CD4-positive, alpha-beta T cell treated with Interleukin-15 for 4 hours (primary cell): Measurements from ENCODE around the gene MYL2.
"Not testable (repeated sequence)": the region's sequence is repeated elsewhere in the genome, so short reads cannot be mapped to it uniquely, and the experiment has no call there.

Experiments
- DNase-seq: peaks from one replicate; pipeline ENCODE4 v3.0.0-alpha.2; 2020; ENCODE audit warnings: low spot score

Gene MYL2, protein sequence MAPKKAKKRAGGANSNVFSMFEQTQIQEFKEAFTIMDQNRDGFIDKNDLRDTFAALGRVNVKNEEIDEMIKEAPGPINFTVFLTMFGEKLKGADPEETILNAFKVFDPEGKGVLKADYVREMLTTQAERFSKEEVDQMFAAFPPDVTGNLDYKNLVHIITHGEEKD

DNA sequence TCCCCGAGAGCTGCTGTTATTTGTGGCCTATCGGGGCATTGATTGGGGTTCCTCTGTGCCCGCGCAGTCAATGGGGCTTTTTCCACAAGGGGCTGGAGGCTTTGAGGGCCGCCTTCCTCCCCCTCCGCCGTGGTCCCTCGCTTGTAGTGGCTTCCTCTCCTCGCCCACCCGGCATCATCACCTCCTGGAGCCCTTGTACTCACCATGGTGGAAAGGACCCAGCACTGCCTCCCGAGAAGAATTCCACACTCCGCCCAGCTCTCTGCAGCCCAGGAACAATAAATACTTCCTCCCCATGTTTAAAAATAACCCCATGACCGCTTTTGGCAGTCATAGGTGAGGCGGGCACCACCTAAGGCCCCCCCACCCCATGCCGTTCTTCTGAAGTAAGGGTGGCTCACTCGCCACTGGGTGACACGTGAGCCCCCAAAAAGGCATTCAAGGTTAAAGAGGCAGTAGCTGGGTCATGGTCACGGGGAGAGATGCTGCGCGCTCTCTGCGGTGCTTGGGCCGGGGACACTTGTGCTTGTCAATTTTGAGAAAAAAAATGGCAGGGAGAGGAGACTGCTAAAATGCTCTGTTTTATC lies at the start of gene MYL2:
Gene MYL2 (minus strand): TSS at position 256 of the 587 bp plus-strand sequence. CDS start 50 bp downstream, at position 206.
- DNase-seq, result no peak

- DNase-seq, result no peak
Measured at GRCh38 chr12:110966081-110966760, 45.8 kb upstream of the MYL2 start.

DNA sequence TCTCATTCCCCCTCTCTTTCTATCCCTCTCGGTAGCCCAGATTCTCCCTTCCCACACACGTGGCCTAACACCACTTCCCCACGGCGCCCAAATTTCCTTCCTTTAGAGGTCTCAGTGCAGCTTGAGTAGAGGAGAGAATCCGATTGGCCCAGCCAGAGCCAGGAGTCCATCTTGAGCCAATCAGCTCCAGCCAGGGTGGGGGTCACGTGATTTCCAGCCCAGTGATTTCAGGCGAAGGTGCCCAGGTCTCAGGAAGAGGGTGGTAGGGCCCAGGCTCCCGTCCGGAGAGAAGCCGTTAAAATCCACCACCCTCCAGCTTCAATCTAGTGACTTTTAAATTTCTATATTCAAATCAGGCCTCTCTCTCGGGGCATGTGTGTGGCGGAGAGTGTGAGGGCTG lies 45.2 kb upstream of the MYL2 start:
- no peak for DNase-seq

GRCh38 chr12:110960795-110961194 lies 40.4 kb upstream of the MYL2 start:
- no peak for DNase-seq

DNA sequence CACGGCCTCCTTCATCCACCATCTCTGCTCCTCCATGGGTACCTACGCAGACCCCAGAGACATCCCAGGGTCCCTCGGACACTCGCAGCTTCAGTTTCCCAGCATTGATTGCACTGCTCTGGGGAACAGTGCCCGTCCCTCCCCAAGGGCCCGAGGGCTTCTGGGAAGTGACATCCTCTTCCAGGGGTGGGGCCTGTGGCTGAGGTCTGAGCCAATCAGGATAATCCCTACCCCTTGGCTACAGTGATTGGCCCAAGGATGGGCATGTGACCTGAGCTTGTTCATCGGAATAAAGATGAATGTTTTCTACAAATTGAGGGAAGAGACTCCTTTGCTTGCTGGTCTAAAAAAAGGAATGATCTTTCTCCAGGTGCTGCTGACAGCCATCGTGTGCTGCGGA lies 37.3 kb upstream of the MYL2 start:
- DNase-seq, result no peak

DNA sequence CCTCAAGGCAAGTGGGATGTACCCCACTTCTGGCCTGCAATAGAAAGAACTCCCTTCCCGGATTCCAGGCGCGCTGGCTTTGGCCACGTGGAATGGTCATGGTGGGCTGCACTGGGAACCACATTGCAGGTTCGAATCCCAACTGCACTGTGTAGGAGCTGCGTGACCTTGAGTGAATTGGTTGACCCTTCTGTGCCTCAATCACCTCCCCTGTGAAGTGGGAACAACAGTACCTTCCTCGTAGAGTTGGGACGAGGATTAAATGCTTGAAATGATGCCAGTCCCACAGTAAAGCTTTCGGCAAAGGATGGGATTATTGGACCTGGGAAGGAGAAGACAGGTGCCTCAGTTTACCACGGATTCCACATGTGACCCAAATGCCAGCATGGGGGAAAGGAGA lies 36.8 kb upstream of the MYL2 start:
- no peak for DNase-seq

GRCh38 chr12:110950867-110951266 lies 30.5 kb upstream of the MYL2 start:
- DNase-seq, result not testable (repeated sequence)

- DNase-seq, result not testable (repeated sequence)
Measured at GRCh38 chr12:110950466-110950865, 30.1 kb upstream of the MYL2 start.

DNA sequence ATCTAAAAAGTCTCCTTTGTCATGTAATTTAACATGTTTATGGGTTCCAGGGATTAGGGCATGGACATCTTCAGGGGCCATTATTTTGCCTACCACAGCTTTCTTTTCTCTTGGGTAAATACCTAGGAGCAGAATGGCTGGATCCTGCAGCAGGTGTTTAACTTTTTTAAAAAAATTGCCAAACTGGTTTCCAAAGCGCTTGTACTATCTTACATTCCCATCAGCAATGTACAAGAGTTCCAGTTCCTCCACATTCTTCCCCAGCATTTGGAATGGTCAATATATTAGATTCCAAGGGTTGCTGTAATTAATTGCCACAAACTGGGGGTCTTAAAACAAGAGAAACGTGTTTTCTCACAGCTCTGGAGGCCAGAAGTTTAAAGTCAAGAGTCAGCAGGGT lies 27.7 kb upstream of the MYL2 start:
- no peak for DNase-seq

DNA sequence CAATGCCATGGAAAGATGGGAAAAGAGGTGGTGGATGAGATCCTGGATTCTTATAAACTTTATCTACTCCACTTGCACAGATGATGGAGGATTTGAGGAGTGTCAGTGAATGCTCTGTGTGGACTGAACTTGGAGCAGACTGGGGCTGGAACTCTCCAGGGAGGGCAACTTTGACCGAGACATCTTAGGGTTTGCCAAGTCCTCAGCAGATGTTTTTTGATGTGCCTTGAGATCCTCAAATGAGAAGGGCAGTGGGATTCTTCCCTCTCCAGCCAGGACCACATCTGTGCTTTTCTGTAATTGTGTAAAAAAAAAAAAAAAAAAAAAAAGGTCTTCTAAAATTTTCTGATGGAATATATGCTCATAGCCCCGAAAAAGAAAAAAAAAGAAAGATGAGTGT lies 23.0 kb upstream of the MYL2 start:
- no peak for DNase-seq

DNA sequence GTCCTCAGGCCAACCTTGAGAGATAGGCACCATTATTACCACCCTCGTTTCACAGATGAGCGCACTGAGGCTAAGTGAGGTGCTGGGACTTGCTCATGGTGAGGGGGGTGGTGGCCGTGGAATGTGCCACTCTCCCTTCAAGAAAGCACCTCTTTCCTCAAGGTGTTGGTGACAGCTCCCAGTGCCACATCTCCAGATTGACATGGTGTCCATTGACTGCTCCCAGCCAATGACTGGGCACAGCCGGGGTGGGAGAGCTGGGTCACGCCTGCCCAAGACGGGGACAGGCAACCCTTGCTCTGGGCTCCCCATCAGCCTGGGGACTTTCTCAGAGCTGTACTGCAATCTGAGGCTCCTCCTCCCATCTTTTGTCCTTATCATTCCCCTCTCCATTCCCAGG lies 21.0 kb upstream of the MYL2 start:
- no peak for DNase-seq

GRCh38 chr12:110940933-110941332 lies 20.6 kb upstream of the MYL2 start:
- no peak for DNase-seq

GRCh38 chr12:110940296-110940695 lies 19.9 kb upstream of the MYL2 start:
- DNase-seq, result no peak

DNA sequence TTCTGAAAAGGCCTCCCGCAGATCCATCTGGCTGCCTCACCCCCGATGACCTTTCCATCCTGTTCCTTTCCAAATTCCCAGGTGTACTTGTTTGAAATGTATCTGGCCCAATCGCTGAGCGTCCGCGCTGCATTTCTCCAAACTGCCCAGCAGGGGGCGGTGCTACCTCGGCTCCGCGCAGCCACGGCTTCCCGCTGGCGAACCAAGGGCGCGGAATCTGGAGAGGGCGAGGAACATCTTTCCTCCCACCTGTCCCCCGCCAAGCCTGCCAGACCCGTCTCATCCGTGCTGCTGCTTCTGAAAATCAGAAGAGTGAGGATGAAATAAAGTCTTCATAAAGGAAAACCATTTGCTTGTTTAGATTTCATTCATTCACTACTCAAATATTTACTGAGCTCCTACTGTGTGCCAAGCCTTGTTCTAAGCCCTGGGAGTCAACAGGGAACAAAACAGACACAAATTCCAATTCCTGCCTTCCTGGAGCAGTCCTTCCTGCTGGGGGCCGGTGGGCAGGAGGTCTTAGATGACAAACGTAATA lies 16.8 kb upstream of the MYL2 start:
- peak; percentile 43 for DNase-seq

DNA sequence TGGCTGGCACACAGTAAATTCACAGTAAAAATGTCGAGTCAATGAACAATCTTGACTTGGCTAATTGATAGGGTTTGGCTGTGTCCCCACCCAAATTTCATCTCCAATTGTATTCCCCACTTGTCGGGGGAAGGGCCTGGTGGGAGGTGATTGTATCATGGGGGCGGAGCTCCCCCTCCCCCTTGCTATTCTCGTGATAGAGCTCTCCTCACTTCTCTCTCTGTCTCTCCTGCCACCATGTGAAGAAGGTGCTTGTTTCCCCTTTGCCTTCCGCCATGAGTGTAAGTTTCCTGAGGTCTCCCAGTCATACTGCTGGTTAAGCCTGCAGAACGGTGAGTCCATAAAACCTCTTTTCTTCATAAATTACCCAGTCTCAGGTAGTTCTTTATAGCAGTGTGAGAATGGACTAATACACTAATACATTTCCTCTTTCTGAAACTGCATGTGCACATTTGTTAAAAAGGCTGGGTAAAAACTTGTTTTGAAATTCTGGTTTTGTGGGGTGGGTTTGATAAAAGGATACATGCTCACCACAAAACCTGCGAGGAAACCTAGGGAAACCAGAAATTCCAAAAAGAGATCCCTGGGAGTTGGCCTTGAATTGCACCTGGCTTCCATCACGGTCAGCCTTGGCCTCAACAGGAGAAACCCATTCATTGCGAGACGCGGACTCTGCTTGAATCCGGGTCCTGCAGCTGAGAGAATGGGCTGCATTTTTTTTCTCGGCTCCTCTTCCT lies 16.2 kb upstream of the MYL2 start:
- no peak for DNase-seq

GRCh38 chr12:110935588-110935987 lies 15.2 kb upstream of the MYL2 start:
- DNase-seq, result no peak

- no peak for DNase-seq
Measured at GRCh38 chr12:110934093-110934852, 13.9 kb upstream of the MYL2 start.

GRCh38 chr12:110933326-110933974 lies 13.1 kb upstream of the MYL2 start:
- DNase-seq, result no peak

- no peak for DNase-seq
Measured at GRCh38 chr12:110932046-110932445, 11.7 kb upstream of the MYL2 start.

- no peak for DNase-seq
Measured at GRCh38 chr12:110931315-110931728, 10.9 kb upstream of the MYL2 start.
